ENCODE data around the gene EBF3. TPM values are rescaled to one million over a fixed set of nuclear protein-coding genes. Genes with fewer than 3 reads are reported as not detected.

The EBF3 gene
- total RNA-seq, 1 experiment from 2014 or later: not detected

GRCh38 chr10:129888784-129889616 is 75.1 kb downstream of the EBF3 start:
- DNase-seq: no peak
- no peaks in the 10 kb centered on the region for H3K9me2 ChIP-seq (ENCODE audit: insufficient read depth)
- peaks cover 45% of the 10 kb centered on the region for H3K27me3 ChIP-seq (ENCODE audit: insufficient read depth, low read depth)
- H3K4me2 ChIP-seq: no peak overlapping the region
- CTCF ChIA-PET: no interaction called here
- H4K20me1 ChIP-seq (ENCODE audit: insufficient read depth): no peaks in the 10 kb centered on the region
- no peak overlapping the region for H3K27ac ChIP-seq
- no peaks in the 10 kb centered on the region for H3K36me3 ChIP-seq (ENCODE audit: low read depth)
- no peaks in the 10 kb centered on the region for H3F3A ChIP-seq (ENCODE audit: insufficient read depth, low read depth)
- POLR2A ChIA-PET (ENCODE audit: unreplicated experiment): no interaction called here
- no peak overlapping the region for H3K4me3 ChIP-seq
- intact Hi-C loops (cut with micrococcal nuclease; ENCODE audit: unreplicated experiment): no loop called here
- TF ChIP-seq EZH2 (IDR thresholded peaks at IDR 0.05; ENCODE audit: low read depth): no peak
- peak; percentile 49 for TF ChIP-seq CTCF (conservative IDR thresholded peaks at IDR 0.05)
- no peak overlapping the region for H2AFZ ChIP-seq
- no TSS peak for BruUV-seq (replicated peaks)
- no peaks in the 10 kb centered on the region for H3K9me3 ChIP-seq (ENCODE audit: insufficient read depth, low read depth)
- H3K4me1 ChIP-seq (replicated peaks; ENCODE audit: insufficient read depth): no peaks in the 10 kb centered on the region
- H3K79me2 ChIP-seq (ENCODE audit: low read depth): no peaks in the 10 kb centered on the region

GRCh38 chr10:129887986-129888783 is 75.9 kb downstream of the EBF3 start:
- no peak overlapping the region for H3K27ac ChIP-seq
- no peaks in the 10 kb centered on the region for H3K4me1 ChIP-seq (replicated peaks; ENCODE audit: insufficient read depth)
- peaks cover 42% of the 10 kb centered on the region for H3K27me3 ChIP-seq (ENCODE audit: insufficient read depth, low read depth)
- no peaks in the 10 kb centered on the region for H3K36me3 ChIP-seq (ENCODE audit: low read depth)
- no peak overlapping the region for H3K4me2 ChIP-seq
- no peak for DNase-seq
- H2AFZ ChIP-seq: no peak overlapping the region
- H4K20me1 ChIP-seq (ENCODE audit: insufficient read depth): no peaks in the 10 kb centered on the region
- POLR2A ChIA-PET (ENCODE audit: unreplicated experiment): no interaction called here
- intact Hi-C loops (cut with micrococcal nuclease; ENCODE audit: unreplicated experiment): no loop called here
- H3K79me2 ChIP-seq (ENCODE audit: low read depth): no peaks in the 10 kb centered on the region
- no peak for TF ChIP-seq EZH2 (IDR thresholded peaks at IDR 0.05; ENCODE audit: low read depth)
- TF ChIP-seq CTCF (conservative IDR thresholded peaks at IDR 0.05): no peak
- H3K4me3 ChIP-seq: no peak overlapping the region
- no TSS peak for BruUV-seq (replicated peaks)
- H3K9me2 ChIP-seq (ENCODE audit: insufficient read depth): no peaks in the 10 kb centered on the region
- CTCF ChIA-PET: no interaction called here
- no peaks in the 10 kb centered on the region for H3F3A ChIP-seq (ENCODE audit: insufficient read depth, low read depth)
- H3K9me3 ChIP-seq (ENCODE audit: insufficient read depth, low read depth): no peaks in the 10 kb centered on the region

- Histone ChIP-seq H3K27me3 (ENCODE audit: insufficient read depth, low read depth) (peaks cover 41% of the 10 kb centered on the region), H3K36me3 (ENCODE audit: low read depth) (no peaks in the 10 kb centered on the region), H3K4me2 (no peak overlapping the region), H3K4me1 (replicated peaks; ENCODE audit: insufficient read depth) (no peaks in the 10 kb centered on the region), H3K27ac (no peak overlapping the region), H3K4me3 (no peak overlapping the region), H3F3A (ENCODE audit: insufficient read depth, low read depth) (no peaks in the 10 kb centered on the region), H3K9me2 (ENCODE audit: insufficient read depth) (no peaks in the 10 kb centered on the region), H4K20me1 (ENCODE audit: insufficient read depth) (no peaks in the 10 kb centered on the region), H3K9me3 (ENCODE audit: insufficient read depth, low read depth) (no peaks in the 10 kb centered on the region), H2AFZ (no peak overlapping the region), H3K79me2 (ENCODE audit: low read depth) (no peaks in the 10 kb centered on the region)
- intact Hi-C loops (cut with micrococcal nuclease; ENCODE audit: unreplicated experiment): no loop called here
- ChIA-PET POLR2A (ENCODE audit: unreplicated experiment) (no interaction called here), CTCF (no interaction called here)
- no peak for DNase-seq
- TF ChIP-seq EZH2 (IDR thresholded peaks at IDR 0.05; ENCODE audit: low read depth) (no peak), CTCF (conservative IDR thresholded peaks at IDR 0.05) (no peak)
- BruUV-seq (replicated peaks): no TSS peak
Observed at GRCh38 chr10:129887381-129887905, 76.6 kb downstream of the EBF3 start.

All from PC-9 (cell line).